Measurements from ENCODE around the gene H2AZ2. TPM values are rescaled to one million over a fixed set of nuclear protein-coding genes. Genes with fewer than 3 reads are reported as not detected.

The H2AZ2 gene
- total and polyA plus RNA-seq, 2 donors (not counting 1 experiment from before 2014, with no cell fraction given): 55.3 to 129 TPM

GRCh38 chr7:44811571-44811970, 36.3 kb downstream of the H2AZ2 start:
- CTCF ChIA-PET: no interaction called here

GRCh38 chr7:44811093-44811492, 36.8 kb downstream of the H2AZ2 start:
- Mint-ChIP-seq H3K4me3 (no peak overlapping the region), H3K4me1 (no peaks in the 10 kb centered on the region), H3K27me3 (no peaks in the 10 kb centered on the region), H3K27ac (no peak overlapping the region), H3K9me3 (ENCODE audit: insufficient read depth) (no peaks in the 10 kb centered on the region)
- H3K27me3 ChIP-seq (replicated peaks in 1 of 4; ENCODE audit: control extremely low read depth in 1 of 4, control insufficient read depth in 3 of 4, insufficient read depth in 4 of 4, low read length in 3 of 4): no peaks in the 10 kb centered on the region
- no peaks in the 10 kb centered on the region for H4K20me1 ChIP-seq (ENCODE audit: control insufficient read depth, insufficient read depth, low read length, poor library complexity, severe bottlenecking)
- no peak for DNase-seq
- POLR2A ChIA-PET: no interaction called here
- no peak overlapping the region for H3K4me3 ChIP-seq (ENCODE audit: control extremely low read depth in 1 of 5, extremely low read depth in 1 of 5, insufficient read depth in 1 of 5, low read depth in 2 of 5, low read length in 4 of 5)
- no peaks in the 10 kb centered on the region for H3K4me1 ChIP-seq (ENCODE audit: control insufficient read depth in 2 of 2, insufficient read depth in 2 of 2, low read length in 2 of 2)
- no peak overlapping the region for H3K4me2 ChIP-seq (replicated peaks; ENCODE audit: low read depth, low read length, poor library complexity, severe bottlenecking)
- no peaks in the 10 kb centered on the region for H3K9me3 ChIP-seq (ENCODE audit: control extremely low read depth in 1 of 3, control insufficient read depth in 2 of 3, insufficient read depth in 1 of 3, low read length in 2 of 3)
- intact Hi-C loops (cut with micrococcal nuclease): no loop called here
- H3K9ac ChIP-seq (ENCODE audit: low read length): no peak overlapping the region
- H2AFZ ChIP-seq (ENCODE audit: insufficient read depth, low read depth, low read length, poor library complexity, severe bottlenecking): no peak overlapping the region
- TF ChIP-seq CTCF (IDR thresholded peaks at IDR 0.05) (no peak), EZH2 (IDR thresholded peaks at IDR 0.05; ENCODE audit: borderline replicate concordance, insufficient read depth, low read depth, low read length, poor library complexity, severe bottlenecking) (no peak)
- no peak overlapping the region for H3K27ac ChIP-seq (ENCODE audit: low read length in 2 of 2)
- CTCF ChIA-PET: no interaction called here
- no peaks in the 10 kb centered on the region for H3K79me2 ChIP-seq (ENCODE audit: control insufficient read depth, insufficient read depth, low read length)
- no peaks in the 10 kb centered on the region for H3K36me3 ChIP-seq (replicated peaks in 1 of 2; ENCODE audit: control extremely low read depth in 1 of 2, control insufficient read depth in 1 of 2, extremely low read depth in 1 of 2, insufficient read depth in 2 of 2, low read length in 1 of 2)
- no peak for ATAC-seq (ENCODE audit: low read depth)

More at GRCh38 chr7:44811571-44811970, 36.3 kb downstream of the H2AZ2 start:
- H3K27me3 Mint-ChIP-seq: no peaks in the 10 kb centered on the region
- Histone ChIP-seq H3K27me3 (replicated peaks in 1 of 4; ENCODE audit: control extremely low read depth in 1 of 4, control insufficient read depth in 3 of 4, insufficient read depth in 4 of 4, low read length in 3 of 4) (no peaks in the 10 kb centered on the region), H3K9ac (ENCODE audit: low read length) (no peak overlapping the region), H3K4me1 (ENCODE audit: control insufficient read depth in 2 of 2, insufficient read depth in 2 of 2, low read length in 2 of 2) (no peaks in the 10 kb centered on the region), H3K27ac (ENCODE audit: low read length in 2 of 2) (no peak overlapping the region), H3K9me3 (ENCODE audit: control extremely low read depth in 1 of 3, control insufficient read depth in 2 of 3, insufficient read depth in 1 of 3, low read length in 2 of 3) (no peaks in the 10 kb centered on the region), H3K4me3 (ENCODE audit: control extremely low read depth in 1 of 5, extremely low read depth in 1 of 5, insufficient read depth in 1 of 5, low read depth in 2 of 5, low read length in 4 of 5) (no peak overlapping the region), H3K36me3 (replicated peaks in 1 of 2; ENCODE audit: control extremely low read depth in 1 of 2, control insufficient read depth in 1 of 2, extremely low read depth in 1 of 2, insufficient read depth in 2 of 2, low read length in 1 of 2) (no peaks in the 10 kb centered on the region), H4K20me1 (ENCODE audit: control insufficient read depth, insufficient read depth, low read length, poor library complexity, severe bottlenecking) (no peaks in the 10 kb centered on the region), H3K79me2 (ENCODE audit: control insufficient read depth, insufficient read depth, low read length) (no peaks in the 10 kb centered on the region), H3K4me2 (replicated peaks; ENCODE audit: low read depth, low read length, poor library complexity, severe bottlenecking) (no peak overlapping the region), H2AFZ (ENCODE audit: insufficient read depth, low read depth, low read length, poor library complexity, severe bottlenecking) (no peak overlapping the region)
- H3K27ac Mint-ChIP-seq: no peak overlapping the region
- ATAC-seq (ENCODE audit: low read depth) (no peak), DNase-seq (no peak)
- intact Hi-C loops (cut with micrococcal nuclease): no loop called here
- TF ChIP-seq EZH2 (IDR thresholded peaks at IDR 0.05; ENCODE audit: borderline replicate concordance, insufficient read depth, low read depth, low read length, poor library complexity, severe bottlenecking) (no peak), CTCF (IDR thresholded peaks at IDR 0.05) (no peak)
- no peaks in the 10 kb centered on the region for H3K9me3 Mint-ChIP-seq (ENCODE audit: insufficient read depth)
- no peaks in the 10 kb centered on the region for H3K4me1 Mint-ChIP-seq
- WGBS (ENCODE audit: insufficient coverage): 97% methylated on average over 4 of the region's 6 CpGs
- H3K4me3 Mint-ChIP-seq: no peak overlapping the region
- POLR2A ChIA-PET: interaction anchor here (0.7 kb wide), 1 partner anchor 229 kb away, joined by 3 read pairs; the partner anchor contains the start of gene TMED4

All from B cell (primary cell).